Left ventricle myocardium superior (tissue), 1 donor: ENCODE measurements around the gene CFTR. TPM values are rescaled to one million over a fixed set of nuclear protein-coding genes. Genes with fewer than 3 reads are reported as not detected.

ENCODE experiments used
- ATAC-seq: fragments of 200-7000 bp; cut with Tn5 transposase; one replicate; pipeline ENCODE4 v1.9.1; 2020; ENCODE audit warnings: mild to moderate bottlenecking, moderate library complexity
- DNase-seq: peaks from one replicate; pipeline ENCODE4 v3.0.0-alpha.2; 2020
- intact Hi-C: fragments of 100-400 bp; cut with micrococcal nuclease; formaldehyde crosslinking; loops from one replicate; pipeline ENCODE4 v1.11.0; 2022
- total RNA-seq: library from RNA; stranded (reverse); fragmentation: NEBNext Ultra II Directional; extraction: Animal tissue kit (Norgen Biotek cat#: 25700); gene quantifications from one replicate; pipeline ENCODE4 v1.2.1, GENCODE V29; 2021
- donor health status: DM: no; HTN: yes; CAD: no; lungs with severe emphysema.

The CFTR gene
- total RNA-seq, 1 donor from 2014 or later = 3.0 TPM

- intact Hi-C loops = no loop called here
- DNase-seq (no peak), ATAC-seq (peak; percentile 50)
Observed at GRCh38 chr7:117715784-117716445, 236.1 kb downstream of the CFTR start.

- ATAC-seq (no peak), DNase-seq (no peak)
- intact Hi-C loops = no loop called here
Observed at GRCh38 chr7:117716707-117717299, 237.0 kb downstream of the CFTR start.

- DNase-seq = no peak
- no peak for ATAC-seq
- intact Hi-C loops = no loop called here
Observed at GRCh38 chr7:117717357-117717756, 237.5 kb downstream of the CFTR start.

Other genes with a start within 250 kb of the CFTR start
- 0.57 TPM for gene WNT2, start 157.0 kb upstream of the CFTR start, total RNA-seq
- not detected for gene ASZ1, start 52.5 kb upstream of the CFTR start, total RNA-seq